ENCODE data around the gene APAF1. TPM values are rescaled to one million over a fixed set of nuclear protein-coding genes. Genes with fewer than 3 reads are reported as not detected.
A peak's percentile ranks its signal among the peaks of the same experiment; 100 is the strongest.

Gene APAF1
- total and polyA plus RNA-seq, 11 donors = 2.5 to 11.6 (median 3.7) TPM

DNA sequence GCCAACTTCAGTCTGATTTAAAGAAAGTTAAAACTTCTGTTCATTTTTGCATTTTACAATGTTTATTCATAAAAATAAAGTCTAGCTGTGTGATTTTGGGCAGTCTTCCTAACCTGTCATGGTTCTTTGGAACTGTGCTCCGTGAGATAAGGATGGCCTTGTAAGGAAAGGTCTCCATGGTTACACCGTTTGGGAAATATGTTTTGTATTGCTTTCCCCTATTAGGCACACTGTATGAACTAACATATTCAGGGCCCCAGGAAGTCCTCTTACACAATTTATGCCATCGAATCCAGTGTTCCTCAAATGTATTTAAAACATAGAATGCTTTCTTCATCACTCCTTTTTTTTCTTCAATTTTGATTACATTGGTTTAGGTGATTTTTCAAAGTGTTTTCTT lies 54.5 kb downstream of the APAF1 start:
- Histone ChIP-seq H3K4me3 (no peak overlapping the region), H3K4me1 (peaks cover 0 to 21% (median 9%) of the 10 kb centered on the region in 12 donors), H3K36me3 (peaks cover 0 to 52% (median 28%) of the 10 kb centered on the region in 9 donors), H3K27ac (peak overlapping the region in 3 of 12 donors; percentile 8 to 50 (median 13)), H3K9me3 (peaks cover 0 to 5% (median 0%) of the 10 kb centered on the region in 12 donors), H3K27me3 (no peaks in the 10 kb centered on the region)
- TF ChIP-seq POLR2A (IDR thresholded peaks at IDR 0.05) (no peak), CTCF (IDR thresholded peaks at IDR 0.05) (no peak)
- DNase-seq (no peak), ATAC-seq (peak; percentile 47 to 82 (median 68))
- WGBS, 4 donors = 35 to 40% (median 36%) methylated on average over 3 of the region's 3 CpGs
- intact Hi-C loops (cut with DNase I) = loop anchor here in 9 of 10 donors (2.0 to 10.0 kb wide), 3 partner anchors 295 to 299 kb away; no protein-coding TSS in a partner anchor

- peaks cover 0 to 40% (median 21%) of the 10 kb centered on the region in 9 donors for H3K36me3 ChIP-seq
- no peaks in the 10 kb centered on the region for H3K9me3 ChIP-seq
- H3K27me3 ChIP-seq = no peaks in the 10 kb centered on the region
- TF ChIP-seq CTCF (IDR thresholded peaks at IDR 0.05) (no peak), POLR2A (IDR thresholded peaks at IDR 0.05) (no peak)
- no peak overlapping the region for H3K4me3 ChIP-seq
- H3K4me1 ChIP-seq = peaks cover 0 to 21% (median 9%) of the 10 kb centered on the region in 12 donors
- no peak for ATAC-seq
- WGBS, 4 donors = 63 to 75% (median 68%) methylated on average over 1 of the region's 1 CpG
- no peak overlapping the region for H3K27ac ChIP-seq
- DNase-seq = no peak
- intact Hi-C loops (cut with DNase I) = loop anchor here in 1 of 10 donors (10.0 kb wide), 1 partner anchor 294 kb away; no protein-coding TSS in a partner anchor
These were observed 56.1 kb downstream of the APAF1 start for GRCh38 chr12:98701166-98701565.

DNA sequence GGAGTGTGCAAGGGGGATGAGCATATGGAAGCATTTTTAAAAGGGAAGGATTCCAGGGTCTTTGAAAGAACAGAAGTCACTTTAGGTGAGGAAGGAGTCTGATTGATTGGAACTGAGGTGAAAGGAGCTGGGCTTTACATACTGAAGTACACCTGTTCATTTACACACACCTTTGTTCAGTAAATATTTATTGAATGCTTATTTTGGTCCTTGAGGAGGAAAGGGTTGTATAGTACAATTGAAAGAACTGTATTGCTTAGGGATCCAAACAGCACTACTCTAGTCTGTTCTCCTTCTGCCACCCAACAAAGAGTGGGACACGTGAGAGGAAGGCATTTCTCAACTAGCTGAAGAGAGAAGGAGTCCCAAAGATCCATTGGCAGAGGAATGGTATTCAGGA lies 63.9 kb downstream of the APAF1 start:
- Histone ChIP-seq H3K27me3 (no peaks in the 10 kb centered on the region), H3K4me3 (no peak overlapping the region), H3K4me1 (no peaks in the 10 kb centered on the region), H3K9me3 (no peaks in the 10 kb centered on the region), H3K36me3 (peaks cover 0 to 79% (median 63%) of the 10 kb centered on the region in 9 donors), H3K27ac (no peak overlapping the region)
- no peak for TF ChIP-seq POLR2A (IDR thresholded peaks at IDR 0.05)
- 72 to 97% (median 90%) methylated on average over 1 of the region's 1 CpG for WGBS, 4 donors
- DNase-seq (no peak), ATAC-seq (no peak)
- intact Hi-C loops (cut with DNase I) = loop anchor here in 1 of 10 donors (10.0 kb wide), 1 partner anchor 286 kb away; no protein-coding TSS in a partner anchor

- WGBS, 4 donors = 89 to 92% (median 91%) methylated on average over 4 of the region's 4 CpGs
- DNase-seq (no peak), ATAC-seq (no peak)
- Histone ChIP-seq H3K27ac (no peak overlapping the region), H3K4me1 (no peaks in the 10 kb centered on the region), H3K9me3 (no peaks in the 10 kb centered on the region), H3K27me3 (no peaks in the 10 kb centered on the region), H3K36me3 (peaks cover 0 to 96% (median 63%) of the 10 kb centered on the region in 9 donors), H3K4me3 (no peak overlapping the region)
- intact Hi-C loops (cut with DNase I) = no loop called here
- TF ChIP-seq POLR2A (IDR thresholded peaks at IDR 0.05) = no peak
- no peak for TF ChIP-seq CTCF (IDR thresholded peaks at IDR 0.05)
These were observed 69.3 kb downstream of the APAF1 start for GRCh38 chr12:98714426-98714825.
